Chondrocyte (in vitro differentiated cells): Measurements from ENCODE around the gene LRRC71. TPM values are rescaled to one million over a fixed set of nuclear protein-coding genes. Genes with fewer than 3 reads are reported as not detected.

Source experiments
- DNase-seq: peaks from one replicate; pipeline ENCODE4 v3.0.0; 2021; ENCODE audit warnings: mixed read lengths, low spot score
- H3K27ac Mint-ChIP-seq: one replicate; pipeline ENCODE4 v1.8.0; 2021; ENCODE audit warnings: mild to moderate bottlenecking, moderate library complexity, mixed read lengths; ENCODE audit not compliant: unreplicated experiment
- H3K27me3 Mint-ChIP-seq: 2 replicates; pipeline ENCODE4 v1.8.0; 2021; ENCODE audit warnings: low read depth, mixed read lengths
- H3K36me3 Mint-ChIP-seq: 2 replicates; pipeline ENCODE4 v1.8.0; 2021; ENCODE audit warnings: low read depth, mixed read lengths
- H3K4me1 Mint-ChIP-seq: 2 replicates; pipeline ENCODE4 v1.8.0; 2021; ENCODE audit warnings: low read depth, mild to moderate bottlenecking, mixed read lengths
- H3K4me3 Mint-ChIP-seq: one replicate; pipeline ENCODE4 v1.8.0; 2021; ENCODE audit warnings: mild to moderate bottlenecking, moderate library complexity, mixed read lengths; ENCODE audit not compliant: unreplicated experiment
- H3K9me3 Mint-ChIP-seq: 2 replicates; pipeline ENCODE4 v1.8.0; 2021; ENCODE audit warnings: low read depth, mixed read lengths
- microRNA-seq: library from miRNA; unstranded; fragments of <30 nt; microRNA quantifications from one replicate; pipeline ENCODE4 v1.2.0, GENCODE V29; 2020; ENCODE audit warnings: borderline number of aligned reads
- total RNA-seq: library from RNA; stranded (reverse); gene quantifications from 3 replicates; pipeline ENCODE4 v1.2.1, GENCODE V29; 2021
- TF ChIP-seq, protein P1 (sequence below): fragments of 200-600 bp; sonication (generic); IDR thresholded peaks from 2 replicates; pipeline ENCODE4 v1.5.0; 2021; ENCODE audit warnings: antibody characterized with exemption, mild to moderate bottlenecking, moderate library complexity

Gene LRRC71
- total RNA-seq, 1 donor from 2014 or later = not detected

DNA sequence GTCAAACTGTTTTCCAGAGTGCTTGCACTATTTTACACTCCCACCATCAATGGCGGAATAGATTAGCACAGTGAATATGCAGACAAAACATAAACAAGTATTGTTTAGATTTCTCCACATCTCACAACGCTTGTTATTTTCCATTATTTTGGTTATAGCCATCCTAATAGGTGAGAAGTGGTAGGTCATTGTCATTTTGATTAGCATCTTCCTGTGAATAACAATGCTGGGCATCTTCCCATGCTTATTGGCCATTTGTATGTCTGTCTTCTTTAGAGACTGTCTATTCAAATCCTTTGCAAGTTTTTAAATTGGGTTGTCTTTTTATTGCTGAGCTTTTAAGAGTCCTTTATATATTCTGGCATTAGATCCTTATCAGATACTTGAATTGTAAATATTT, 54.7 kb downstream of the LRRC71 start:
- H3K9me3 Mint-ChIP-seq = no peaks in the 10 kb centered on the region
- TF ChIP-seq, protein P1, sequence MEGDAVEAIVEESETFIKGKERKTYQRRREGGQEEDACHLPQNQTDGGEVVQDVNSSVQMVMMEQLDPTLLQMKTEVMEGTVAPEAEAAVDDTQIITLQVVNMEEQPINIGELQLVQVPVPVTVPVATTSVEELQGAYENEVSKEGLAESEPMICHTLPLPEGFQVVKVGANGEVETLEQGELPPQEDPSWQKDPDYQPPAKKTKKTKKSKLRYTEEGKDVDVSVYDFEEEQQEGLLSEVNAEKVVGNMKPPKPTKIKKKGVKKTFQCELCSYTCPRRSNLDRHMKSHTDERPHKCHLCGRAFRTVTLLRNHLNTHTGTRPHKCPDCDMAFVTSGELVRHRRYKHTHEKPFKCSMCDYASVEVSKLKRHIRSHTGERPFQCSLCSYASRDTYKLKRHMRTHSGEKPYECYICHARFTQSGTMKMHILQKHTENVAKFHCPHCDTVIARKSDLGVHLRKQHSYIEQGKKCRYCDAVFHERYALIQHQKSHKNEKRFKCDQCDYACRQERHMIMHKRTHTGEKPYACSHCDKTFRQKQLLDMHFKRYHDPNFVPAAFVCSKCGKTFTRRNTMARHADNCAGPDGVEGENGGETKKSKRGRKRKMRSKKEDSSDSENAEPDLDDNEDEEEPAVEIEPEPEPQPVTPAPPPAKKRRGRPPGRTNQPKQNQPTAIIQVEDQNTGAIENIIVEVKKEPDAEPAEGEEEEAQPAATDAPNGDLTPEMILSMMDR = no peak

DNA sequence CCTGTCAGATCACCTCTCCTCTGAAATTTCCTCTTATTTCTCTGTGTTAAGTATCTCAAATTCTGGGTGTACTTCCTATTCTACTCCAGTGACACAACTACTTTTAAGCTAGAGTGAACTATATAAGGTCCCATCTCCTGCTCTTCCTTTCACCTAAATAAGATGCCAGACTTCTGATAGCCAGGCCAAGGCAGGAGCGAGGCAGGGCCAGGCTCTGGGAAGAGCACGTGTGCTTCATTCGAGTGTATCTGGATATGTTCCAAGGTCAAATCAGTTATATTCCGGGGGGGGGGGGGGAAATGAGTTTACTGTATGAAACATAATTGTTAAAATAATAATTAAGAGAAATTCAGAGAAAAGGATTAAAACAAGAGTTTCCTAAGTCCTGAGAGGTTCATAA, 60.1 kb downstream of the LRRC71 start:
- Mint-ChIP-seq H3K36me3 (peaks cover 53% of the 10 kb centered on the region), H3K4me1 (no peaks in the 10 kb centered on the region), H3K27me3 (no peaks in the 10 kb centered on the region), H3K27ac (no peak overlapping the region), H3K9me3 (no peaks in the 10 kb centered on the region), H3K4me3 (no peak overlapping the region)
- no peak for DNase-seq
- TF ChIP-seq, protein P1 = no peak

More for the DNA sequence above, 54.7 kb downstream of the LRRC71 start:
- H3K27ac Mint-ChIP-seq = no peak overlapping the region
- H3K36me3 Mint-ChIP-seq = peaks cover 70% of the 10 kb centered on the region
- no peak overlapping the region for H3K4me3 Mint-ChIP-seq
- no peak for DNase-seq
- H3K27me3 Mint-ChIP-seq = no peaks in the 10 kb centered on the region
- H3K4me1 Mint-ChIP-seq = no peaks in the 10 kb centered on the region

Small RNA genes within 50 kb of the gene (microRNA-seq; reads per million reads assigned to microRNA genes)
- not detected for gene MIR765

Other genes starting within 250 kb of the LRRC71 start
- 6.0 to 11.6 TPM (median 6.9 TPM) in 3 replicates for gene NES, start 243.2 kb upstream of the LRRC71 start, total RNA-seq
- gene CRABP2, start 215.0 kb upstream of the LRRC71 start, total RNA-seq = 88.7 to 193 TPM (median 93.5 TPM) in 3 replicates
- 11.4 to 17.1 TPM (median 14.1 TPM) in 3 replicates for gene METTL25B, start 192.2 kb upstream of the LRRC71 start, total RNA-seq
- 22.3 to 45.7 TPM (median 23.7 TPM) in 3 replicates for gene ISG20L2, start 191.9 kb upstream of the LRRC71 start, total RNA-seq
- 38.6 to 58.3 TPM (median 40.3 TPM) in 3 replicates for gene MRPL24, start 179.5 kb upstream of the LRRC71 start, total RNA-seq
- gene HDGF, start 169.0 kb upstream of the LRRC71 start, total RNA-seq = 136 to 143 TPM (median 140 TPM) in 3 replicates
- gene PRCC, start 153.1 kb upstream of the LRRC71 start, total RNA-seq = 57.0 to 61.7 TPM (median 60.9 TPM) in 3 replicates
- not detected in 3 replicates for gene SH2D2A, start 103.8 kb upstream of the LRRC71 start, total RNA-seq
- not detected in 3 replicates for gene INSRR, start 61.5 kb upstream of the LRRC71 start, total RNA-seq
- not detected in 3 replicates for gene NTRK1, start 59.8 kb upstream of the LRRC71 start, total RNA-seq
- 1.4 to 13.7 TPM (median 9.9 TPM) in 3 replicates for gene PEAR1, start 26.9 kb upstream of the LRRC71 start, total RNA-seq
- gene ARHGEF11, start 125.1 kb downstream of the LRRC71 start, total RNA-seq = 34.4 to 37.5 TPM (median 34.8 TPM) in 3 replicates
- gene ETV3L, start 179.2 kb downstream of the LRRC71 start, total RNA-seq = not detected in 3 replicates
- 23.4 to 25.6 TPM (median 24.4 TPM) in 3 replicates for gene ETV3, start 217.8 kb downstream of the LRRC71 start, total RNA-seq